SJCRH30 (cell line): Measurements from ENCODE around the gene KCNQ1OT1. TPM values are rescaled to one million over a fixed set of nuclear protein-coding genes. Genes with fewer than 3 reads are reported as not detected.

Experiments
- DNase-seq, 2 experiments: peaks; one replicate each; pipeline ENCODE4 v3.0.0-alpha.2; 2015 to 2020
- H3K27ac ChIP-seq: fragments of 250-450 bp; sonication (Bioruptor Pico); 2 replicates; pipeline ENCODE4 v1.5.1; 2020; ENCODE audit warnings: mild to moderate bottlenecking, moderate library complexity
- H3K27me3 ChIP-seq: fragments of 250-450 bp; sonication (Bioruptor Pico); 2 replicates; pipeline ENCODE4 v1.5.1; 2020; ENCODE audit warnings: mild to moderate bottlenecking, moderate library complexity
- H3K36me3 ChIP-seq: fragments of 250-450 bp; sonication (Bioruptor Pico); 2 replicates; pipeline ENCODE4 v1.5.1; 2020; ENCODE audit warnings: mild to moderate bottlenecking, moderate library complexity
- H3K4me1 ChIP-seq: fragments of 250-450 bp; sonication (Bioruptor Pico); 2 replicates; pipeline ENCODE4 v1.5.1; 2020; ENCODE audit warnings: mild to moderate bottlenecking, moderate library complexity
- H3K4me3 ChIP-seq: fragments of 250-450 bp; sonication (Bioruptor Pico); 2 replicates; pipeline ENCODE4 v1.5.1; 2020; ENCODE audit warnings: mild to moderate bottlenecking, moderate library complexity
- H3K9me3 ChIP-seq: fragments of 250-450 bp; sonication (Bioruptor Pico); replicated peaks from 2 replicates; pipeline ENCODE4 v1.5.1; 2020; ENCODE audit warnings: mild to moderate bottlenecking, moderate library complexity
- total RNA-seq: library from RNA; depleted of rRNA; stranded (reverse); fragments of >200 nt; shearing (Covaris generic); gene quantifications from 2 replicates; pipeline ENCODE4 v1.2.3, GENCODE V29; 2014

The KCNQ1OT1 gene
- total RNA-seq, 1 experiment from 2014 or later: 12.3 TPM

GRCh38 chr11:2657697-2658284 is 42.0 kb downstream of the KCNQ1OT1 start:
- Histone ChIP-seq H3K27me3 (no peaks in the 10 kb centered on the region), H3K36me3 (peaks cover 32% of the 10 kb centered on the region), H3K4me1 (peaks cover 45% of the 10 kb centered on the region), H3K9me3 (peaks cover 24% of the 10 kb centered on the region), H3K4me3 (no peak overlapping the region), H3K27ac (no peak overlapping the region)
- DNase-seq: peak in 1 of 2 experiments; percentile 22

GRCh38 chr11:2656859-2657258 is 42.9 kb downstream of the KCNQ1OT1 start:
- Histone ChIP-seq H3K36me3 (peaks cover 31% of the 10 kb centered on the region), H3K27me3 (no peaks in the 10 kb centered on the region), H3K9me3 (peaks cover 28% of the 10 kb centered on the region), H3K4me3 (no peak overlapping the region), H3K4me1 (peaks cover 41% of the 10 kb centered on the region), H3K27ac (no peak overlapping the region)
- DNase-seq: peak in 1 of 2 experiments; percentile 33

- Histone ChIP-seq H3K27ac (0 out of 2 replicates have a peak overlapping the region, but pooled peaks have one; percentile 1), H3K4me3 (no peak overlapping the region), H3K36me3 (peaks cover 23% of the 10 kb centered on the region), H3K9me3 (peaks cover 28% of the 10 kb centered on the region), H3K4me1 (peaks cover 39% of the 10 kb centered on the region), H3K27me3 (no peaks in the 10 kb centered on the region)
- peak in 1 of 2 experiments; percentile 61 for DNase-seq
Measured at GRCh38 chr11:2655834-2656622, 43.8 kb downstream of the KCNQ1OT1 start.

DNA sequence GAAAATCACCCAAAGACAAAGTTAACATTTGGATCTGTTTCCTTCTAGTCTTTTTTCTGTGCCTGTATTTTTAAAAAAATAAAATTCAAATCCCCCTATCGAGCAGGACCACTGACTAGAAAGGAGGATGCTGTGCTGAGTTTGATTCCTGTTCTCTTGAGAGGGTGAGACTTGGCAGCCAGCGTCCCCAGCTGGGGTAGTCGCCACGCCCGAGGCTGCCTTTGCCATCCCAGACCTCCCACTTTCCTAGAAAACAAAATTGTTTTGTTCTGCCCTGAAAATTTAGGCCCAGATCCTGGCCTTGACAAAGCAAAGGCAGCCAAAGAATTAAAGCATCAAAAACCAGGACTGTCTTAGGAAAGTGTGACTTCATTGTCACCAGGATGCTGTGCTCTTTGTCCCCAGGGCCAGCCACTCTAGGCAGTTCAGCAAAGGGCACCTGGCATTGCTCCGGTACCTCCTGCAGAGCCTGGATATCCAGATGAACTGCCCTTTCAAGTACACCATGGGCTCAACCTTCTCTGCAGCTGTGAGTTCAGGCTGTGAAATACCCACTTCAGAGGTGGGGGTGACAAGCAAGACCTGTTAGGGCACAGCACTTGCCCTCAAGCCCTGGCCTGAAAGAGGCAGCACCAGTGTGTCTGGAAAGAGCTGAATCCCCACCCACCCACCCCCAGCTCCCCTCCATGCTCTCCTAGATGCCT is 44.6 kb downstream of the KCNQ1OT1 start:
- peaks cover 28% of the 10 kb centered on the region for H3K9me3 ChIP-seq
- DNase-seq: peak in 1 of 2 experiments; percentile 31
- H3K27ac ChIP-seq: peak overlapping the region; percentile 81
- no peak overlapping the region for H3K4me3 ChIP-seq
- peaks cover 39% of the 10 kb centered on the region for H3K4me1 ChIP-seq
- no peaks in the 10 kb centered on the region for H3K27me3 ChIP-seq
- peaks cover 16% of the 10 kb centered on the region for H3K36me3 ChIP-seq

DNA sequence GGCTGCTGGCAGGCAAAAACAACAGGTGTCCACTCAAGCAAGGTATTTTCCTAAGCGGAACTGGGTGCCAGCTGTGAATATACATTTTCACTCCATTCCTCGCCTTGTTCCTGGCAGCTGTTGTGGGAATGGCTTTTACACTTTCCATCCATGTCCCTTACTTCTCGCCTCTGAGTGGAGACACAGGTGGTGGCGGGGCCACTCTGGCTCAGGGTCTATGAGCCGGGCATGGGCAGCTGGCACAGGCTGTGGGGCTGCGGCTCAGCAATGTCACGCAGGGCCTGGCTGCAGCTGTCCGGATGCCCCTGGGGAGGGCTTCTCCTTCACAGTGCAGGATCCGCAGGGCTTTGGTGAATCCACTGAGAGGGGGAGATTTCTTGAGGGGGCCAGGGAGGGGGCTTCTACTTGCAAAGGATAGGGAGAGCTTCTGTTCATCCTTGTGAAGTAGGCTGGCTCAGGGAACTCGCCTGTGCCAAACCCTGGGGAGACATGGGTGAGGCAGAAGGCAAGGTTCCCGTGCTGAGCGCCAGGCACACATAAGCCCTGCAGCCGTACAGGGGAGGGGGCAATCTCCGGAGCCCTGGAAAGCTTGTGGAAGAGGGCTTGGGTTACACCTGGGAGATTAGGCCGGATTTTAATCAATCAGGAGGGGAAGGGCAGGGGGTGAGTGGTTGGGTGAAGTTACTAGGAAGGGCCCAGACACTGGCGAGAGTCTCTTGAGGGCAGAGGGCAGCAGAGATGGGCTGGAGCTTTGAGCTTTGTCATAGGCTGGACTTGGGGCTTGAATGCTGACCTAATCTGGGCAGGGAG is 45.7 kb downstream of the KCNQ1OT1 start:
- DNase-seq: peak; percentile 94 to 96
- Histone ChIP-seq H3K27ac (peak overlapping the region; percentile 81), H3K36me3 (peaks cover 5% of the 10 kb centered on the region; the same call in 1 of the 2 replicates), H3K9me3 (peaks cover 30% of the 10 kb centered on the region), H3K4me3 (no peak overlapping the region), H3K27me3 (no peaks in the 10 kb centered on the region), H3K4me1 (peaks cover 39% of the 10 kb centered on the region)

DNA sequence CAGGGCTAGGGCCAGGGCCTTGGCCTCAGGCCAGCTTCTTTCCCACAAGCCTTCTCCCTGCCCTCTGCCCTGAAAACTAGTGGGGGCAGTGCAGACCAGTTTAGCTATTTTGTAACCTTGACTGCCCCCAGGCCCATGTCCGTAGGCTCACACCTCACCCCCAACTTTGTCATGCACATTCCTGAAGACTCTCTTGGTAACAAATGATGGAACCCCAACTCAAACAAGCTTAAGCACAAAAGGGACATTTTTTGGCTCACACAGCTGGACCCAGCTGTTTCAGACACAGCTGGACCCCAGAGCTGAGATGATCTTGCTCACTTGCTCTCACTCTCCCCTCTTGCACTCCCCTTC is 46.6 kb downstream of the KCNQ1OT1 start:
- peak in 1 of 2 experiments; percentile 34 for DNase-seq

DNA sequence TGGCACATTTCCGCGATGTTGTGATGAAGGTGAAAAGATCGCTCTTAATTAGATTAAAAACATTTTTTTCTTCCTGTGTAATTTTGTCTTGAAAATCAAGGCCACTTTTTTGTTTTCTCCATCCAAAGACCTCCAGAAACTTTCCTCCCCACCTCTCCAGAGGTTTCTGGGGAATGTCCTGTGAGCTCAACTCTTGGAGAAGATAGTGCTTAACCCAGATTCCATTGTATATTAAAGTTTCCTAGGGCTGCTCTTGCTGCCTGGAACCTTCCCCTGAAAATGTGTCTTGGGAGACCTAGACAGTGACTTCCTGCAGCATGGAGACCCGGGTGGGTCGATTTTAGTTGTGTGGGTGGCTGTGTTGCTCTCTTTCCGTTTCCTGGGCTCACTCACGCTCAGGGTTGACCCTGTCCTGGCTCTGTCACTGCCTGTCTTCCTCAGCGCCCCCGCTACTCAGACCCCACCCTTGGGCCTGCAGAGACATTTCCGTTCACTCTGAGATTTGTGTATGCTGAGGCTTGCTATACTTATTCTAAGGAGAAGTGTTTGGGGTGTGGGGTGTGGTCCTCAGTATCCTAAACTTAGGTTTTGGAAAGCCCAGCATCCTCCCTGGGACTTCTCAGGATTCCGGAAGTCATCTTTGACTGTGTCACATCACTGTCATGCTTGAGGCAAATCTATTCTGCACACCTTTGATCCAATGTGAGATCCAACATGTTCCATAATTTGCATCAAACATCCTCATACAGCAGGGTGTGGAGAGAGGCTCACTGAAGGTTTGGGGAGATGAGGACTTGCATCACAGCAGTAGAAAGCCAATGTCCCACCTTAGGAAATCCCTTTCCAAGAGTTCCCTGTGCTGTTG is 47.2 kb downstream of the KCNQ1OT1 start:
- peak overlapping the region; percentile 81 for H3K27ac ChIP-seq
- peaks cover 39% of the 10 kb centered on the region for H3K4me1 ChIP-seq
- H3K9me3 ChIP-seq: peaks cover 37% of the 10 kb centered on the region
- H3K4me3 ChIP-seq: no peak overlapping the region
- H3K27me3 ChIP-seq: no peaks in the 10 kb centered on the region
- H3K36me3 ChIP-seq: peaks cover 5% of the 10 kb centered on the region; the same call in 1 of the 2 replicates
- DNase-seq: no peak

More for the DNA sequence above, 46.6 kb downstream of the KCNQ1OT1 start:
- no peak overlapping the region for H3K4me3 ChIP-seq
- no peaks in the 10 kb centered on the region for H3K27me3 ChIP-seq
- peak overlapping the region; percentile 81 for H3K27ac ChIP-seq
- peaks cover 39% of the 10 kb centered on the region for H3K4me1 ChIP-seq
- H3K36me3 ChIP-seq: peaks cover 5% of the 10 kb centered on the region; the same call in 1 of the 2 replicates
- H3K9me3 ChIP-seq: peaks cover 36% of the 10 kb centered on the region

DNA sequence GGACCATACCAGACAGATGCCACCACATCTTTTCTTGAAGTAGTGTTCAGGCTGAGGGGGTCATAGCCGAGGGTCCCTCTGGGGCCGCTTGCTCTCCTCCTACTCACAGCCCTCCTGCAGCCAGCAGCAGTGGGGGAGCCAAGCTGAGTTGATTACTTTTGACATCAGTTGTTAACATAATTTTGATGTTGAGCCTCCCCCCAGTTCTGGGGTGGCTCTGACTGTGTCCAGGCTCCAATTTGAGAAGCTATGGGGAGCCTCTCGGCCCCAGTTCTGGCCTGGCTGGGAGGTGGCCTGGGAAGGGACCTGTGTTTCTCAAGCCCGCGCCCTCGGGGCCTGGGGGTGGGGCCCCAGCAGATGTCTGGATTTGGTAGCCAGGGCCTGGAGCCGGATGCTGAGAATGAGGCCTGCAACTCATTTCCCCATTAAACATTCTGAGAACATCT is 47.9 kb downstream of the KCNQ1OT1 start:
- peaks cover 43% of the 10 kb centered on the region for H3K9me3 ChIP-seq
- H3K27me3 ChIP-seq: no peaks in the 10 kb centered on the region
- H3K27ac ChIP-seq: no peak overlapping the region
- H3K36me3 ChIP-seq: peaks cover 5% of the 10 kb centered on the region; the same call in 1 of the 2 replicates
- peaks cover 37% of the 10 kb centered on the region for H3K4me1 ChIP-seq
- no peak for DNase-seq
- no peak overlapping the region for H3K4me3 ChIP-seq

DNA sequence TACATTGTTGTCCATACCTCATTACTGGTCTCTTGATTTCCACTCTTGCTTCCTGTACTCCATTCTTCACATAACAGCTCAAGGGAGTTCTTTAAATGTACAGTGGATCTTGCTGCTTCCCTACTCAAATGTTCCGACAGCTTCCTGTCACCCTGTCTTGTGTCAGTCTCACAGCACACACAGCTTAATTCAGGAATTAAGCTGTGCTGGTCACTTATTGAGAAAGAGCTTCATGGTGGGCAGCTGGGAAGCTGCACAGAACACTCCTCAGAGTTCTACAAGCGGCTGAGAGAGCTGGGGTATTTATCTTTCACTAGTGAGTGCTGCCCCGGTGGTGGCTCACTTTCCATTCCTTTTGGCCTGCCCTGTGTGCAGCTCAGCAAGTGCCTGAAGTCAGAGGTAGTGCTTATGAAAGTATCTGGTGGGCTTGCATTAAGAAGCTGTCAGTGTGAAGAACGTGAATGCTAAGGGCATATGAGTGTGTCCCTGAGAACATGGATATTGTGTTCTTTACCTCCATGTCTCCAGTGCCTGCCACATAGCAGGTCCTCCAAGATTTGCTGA is 48.7 kb downstream of the KCNQ1OT1 start:
- Histone ChIP-seq H3K4me3 (no peak overlapping the region), H3K27me3 (no peaks in the 10 kb centered on the region), H3K9me3 (peaks cover 50% of the 10 kb centered on the region), H3K4me1 (peaks cover 29% of the 10 kb centered on the region), H3K27ac (no peak overlapping the region), H3K36me3 (peaks cover 5% of the 10 kb centered on the region; the same call in 1 of the 2 replicates)
- DNase-seq: no peak

- peaks cover 56% of the 10 kb centered on the region for H3K9me3 ChIP-seq
Measured at GRCh38 chr11:2650343-2650867, 49.4 kb downstream of the KCNQ1OT1 start.

GRCh38 chr11:2649848-2650247 is 49.9 kb downstream of the KCNQ1OT1 start:
- Histone ChIP-seq H3K27ac (no peak overlapping the region), H3K36me3 (peaks cover 5% of the 10 kb centered on the region; the same call in 1 of the 2 replicates), H3K4me3 (no peak overlapping the region), H3K27me3 (no peaks in the 10 kb centered on the region), H3K9me3 (peaks cover 59% of the 10 kb centered on the region), H3K4me1 (peaks cover 21% of the 10 kb centered on the region)
- DNase-seq: no peak

More at GRCh38 chr11:2650343-2650867, 49.4 kb downstream of the KCNQ1OT1 start:
- Histone ChIP-seq H3K27ac (no peak overlapping the region), H3K4me3 (no peak overlapping the region), H3K4me1 (peaks cover 26% of the 10 kb centered on the region), H3K27me3 (no peaks in the 10 kb centered on the region), H3K36me3 (peaks cover 5% of the 10 kb centered on the region; the same call in 1 of the 2 replicates)
- no peak for DNase-seq

GRCh38 chr11:2649400-2649799 is 50.4 kb downstream of the KCNQ1OT1 start:
- Histone ChIP-seq H3K4me3 (no peak overlapping the region), H3K36me3 (peaks cover 5% of the 10 kb centered on the region; the same call in 1 of the 2 replicates), H3K27me3 (no peaks in the 10 kb centered on the region), H3K4me1 (peaks cover 17% of the 10 kb centered on the region), H3K9me3 (peaks cover 63% of the 10 kb centered on the region), H3K27ac (no peak overlapping the region)
- DNase-seq: peak in 1 of 2 experiments; percentile 29

GRCh38 chr11:2647953-2648352 is 51.8 kb downstream of the KCNQ1OT1 start:
- H3K9me3 ChIP-seq: peaks cover 75% of the 10 kb centered on the region
- no peak for DNase-seq

More at GRCh38 chr11:2647953-2648352, 51.8 kb downstream of the KCNQ1OT1 start:
- no peak overlapping the region for H3K27ac ChIP-seq
- H3K4me1 ChIP-seq: peaks cover 5% of the 10 kb centered on the region
- H3K36me3 ChIP-seq: peaks cover 4% of the 10 kb centered on the region; the same call in 1 of the 2 replicates
- no peak overlapping the region for H3K4me3 ChIP-seq
- H3K27me3 ChIP-seq: no peaks in the 10 kb centered on the region
